ENCODE results near the gene CPPED1.

The CPPED1 gene

DNA sequence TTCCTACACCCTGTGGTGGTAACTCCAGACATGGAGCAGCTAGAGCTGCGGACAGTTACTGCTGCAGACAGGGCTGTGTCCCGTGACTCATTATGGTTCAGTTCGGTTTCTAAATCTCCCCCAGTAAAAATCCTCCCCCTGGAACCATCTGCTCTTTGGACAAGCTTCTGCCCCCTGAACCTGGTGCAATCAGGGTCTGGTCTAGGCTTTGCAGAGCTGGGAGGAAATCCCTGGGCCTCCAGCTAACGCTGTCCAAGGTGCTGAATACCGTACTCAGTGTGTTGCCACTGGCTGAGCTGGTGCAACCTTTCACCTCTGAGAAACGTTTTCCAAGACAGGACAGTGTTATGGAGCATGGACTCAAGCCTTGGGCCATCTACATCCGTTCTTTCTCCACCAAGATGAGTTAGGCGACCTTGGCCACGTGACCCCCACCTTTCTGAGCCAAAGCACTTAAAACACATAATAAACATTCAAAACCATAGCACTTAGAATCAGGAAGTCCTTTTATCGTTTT is 142.0 kb downstream of the CPPED1 start:
- H3F3A ChIP-seq (ENCODE audit: control insufficient read depth, insufficient read depth): no peaks in the 10 kb centered on the region
- H3K79me2 ChIP-seq (ENCODE audit: control insufficient read depth, low read length): no peaks in the 10 kb centered on the region
- TF ChIP-seq EZH2phosphoT487 (IDR thresholded peaks at IDR 0.05; ENCODE audit: borderline replicate concordance, low read length): no peak
- TF ChIP-seq, protein P1, sequence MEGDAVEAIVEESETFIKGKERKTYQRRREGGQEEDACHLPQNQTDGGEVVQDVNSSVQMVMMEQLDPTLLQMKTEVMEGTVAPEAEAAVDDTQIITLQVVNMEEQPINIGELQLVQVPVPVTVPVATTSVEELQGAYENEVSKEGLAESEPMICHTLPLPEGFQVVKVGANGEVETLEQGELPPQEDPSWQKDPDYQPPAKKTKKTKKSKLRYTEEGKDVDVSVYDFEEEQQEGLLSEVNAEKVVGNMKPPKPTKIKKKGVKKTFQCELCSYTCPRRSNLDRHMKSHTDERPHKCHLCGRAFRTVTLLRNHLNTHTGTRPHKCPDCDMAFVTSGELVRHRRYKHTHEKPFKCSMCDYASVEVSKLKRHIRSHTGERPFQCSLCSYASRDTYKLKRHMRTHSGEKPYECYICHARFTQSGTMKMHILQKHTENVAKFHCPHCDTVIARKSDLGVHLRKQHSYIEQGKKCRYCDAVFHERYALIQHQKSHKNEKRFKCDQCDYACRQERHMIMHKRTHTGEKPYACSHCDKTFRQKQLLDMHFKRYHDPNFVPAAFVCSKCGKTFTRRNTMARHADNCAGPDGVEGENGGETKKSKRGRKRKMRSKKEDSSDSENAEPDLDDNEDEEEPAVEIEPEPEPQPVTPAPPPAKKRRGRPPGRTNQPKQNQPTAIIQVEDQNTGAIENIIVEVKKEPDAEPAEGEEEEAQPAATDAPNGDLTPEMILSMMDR (IDR thresholded peaks at IDR 0.05; ENCODE audit: low read depth, low read length, poor library complexity, severe bottlenecking): no peak
- H3K4me3 ChIP-seq (ENCODE audit: low read length): no peak overlapping the region
- H3K9me3 ChIP-seq (ENCODE audit: control insufficient read depth, insufficient read depth, low read length): no peaks in the 10 kb centered on the region
- no peaks in the 10 kb centered on the region for H4K20me1 ChIP-seq (ENCODE audit: control insufficient read depth, insufficient read depth, low read depth, low read length)
- no peaks in the 10 kb centered on the region for H3K27me3 ChIP-seq (ENCODE audit: control insufficient read depth, low read length)
- no peaks in the 10 kb centered on the region for H3K36me3 ChIP-seq (ENCODE audit: control insufficient read depth, low read length)
- no peaks in the 10 kb centered on the region for H3K9me2 ChIP-seq (replicated peaks; ENCODE audit: control insufficient read depth, low read length)
- H3K4me2 ChIP-seq (ENCODE audit: low read length): no peak overlapping the region
- no peak overlapping the region for H3K27ac ChIP-seq (ENCODE audit: low read depth, low read length)
- no peaks in the 10 kb centered on the region for H3K4me1 ChIP-seq (ENCODE audit: control insufficient read depth, low read length)

DNA sequence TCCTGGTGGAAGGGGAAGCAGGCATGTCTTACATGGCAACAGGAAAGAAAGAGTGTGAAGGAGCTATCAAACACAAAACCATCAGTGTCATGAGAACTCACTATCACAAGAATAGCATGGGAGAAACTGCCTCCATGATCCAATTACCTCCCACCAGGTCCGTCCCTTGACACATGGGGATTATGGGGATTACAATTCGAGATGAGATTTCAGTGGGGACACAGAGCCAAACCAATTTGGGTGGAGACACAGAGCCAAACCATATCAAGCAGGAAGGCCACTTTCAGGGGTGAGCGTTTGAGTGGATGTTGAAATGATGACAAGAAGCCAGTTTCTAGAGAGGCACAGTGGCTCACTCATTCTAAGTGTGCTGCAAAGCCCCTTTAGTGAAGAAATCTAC is 143.8 kb downstream of the CPPED1 start:
- no peak overlapping the region for H3K4me2 ChIP-seq (ENCODE audit: low read length)
- no peaks in the 10 kb centered on the region for H3K79me2 ChIP-seq (ENCODE audit: control insufficient read depth, low read length)
- no peaks in the 10 kb centered on the region for H3F3A ChIP-seq (ENCODE audit: control insufficient read depth, insufficient read depth)
- no peak for TF ChIP-seq EZH2phosphoT487 (IDR thresholded peaks at IDR 0.05; ENCODE audit: borderline replicate concordance, low read length)
- TF ChIP-seq, protein P1 (IDR thresholded peaks at IDR 0.05; ENCODE audit: low read depth, low read length, poor library complexity, severe bottlenecking): no peak
- no peaks in the 10 kb centered on the region for H3K9me2 ChIP-seq (replicated peaks; ENCODE audit: control insufficient read depth, low read length)
- H4K20me1 ChIP-seq (ENCODE audit: control insufficient read depth, insufficient read depth, low read depth, low read length): no peaks in the 10 kb centered on the region
- H3K36me3 ChIP-seq (ENCODE audit: control insufficient read depth, low read length): no peaks in the 10 kb centered on the region
- no peak overlapping the region for H3K4me3 ChIP-seq (ENCODE audit: low read length)
- H3K27me3 ChIP-seq (ENCODE audit: control insufficient read depth, low read length): no peaks in the 10 kb centered on the region
- H3K4me1 ChIP-seq (ENCODE audit: control insufficient read depth, low read length): no peaks in the 10 kb centered on the region
- H3K27ac ChIP-seq (ENCODE audit: low read depth, low read length): no peak overlapping the region
- H3K9me3 ChIP-seq (ENCODE audit: control insufficient read depth, insufficient read depth, low read length): no peaks in the 10 kb centered on the region

DNA sequence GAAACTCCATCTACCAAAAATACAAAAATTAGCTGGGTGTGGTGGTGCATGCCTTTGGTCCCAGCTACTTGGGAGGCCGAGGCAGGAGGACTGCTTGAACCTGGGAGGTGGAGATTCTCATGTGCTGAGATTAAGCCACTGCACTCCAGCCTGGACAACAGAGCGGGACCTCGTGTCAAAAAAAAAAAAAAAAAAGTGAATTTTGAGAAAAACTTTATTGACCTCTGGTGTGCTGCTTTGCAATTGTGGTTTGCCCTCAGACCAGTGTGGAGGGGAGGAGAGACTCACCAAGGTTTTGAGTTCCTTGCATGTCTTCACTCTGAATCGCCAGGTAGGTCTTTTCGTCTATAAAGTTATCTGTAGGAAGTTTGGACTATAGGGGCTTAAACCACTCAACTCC is 145.2 kb downstream of the CPPED1 start:
- H4K20me1 ChIP-seq (ENCODE audit: control insufficient read depth, insufficient read depth, low read depth, low read length): no peaks in the 10 kb centered on the region
- no peaks in the 10 kb centered on the region for H3K9me2 ChIP-seq (replicated peaks; ENCODE audit: control insufficient read depth, low read length)
- H3K4me2 ChIP-seq (ENCODE audit: low read length): no peak overlapping the region
- TF ChIP-seq, protein P1 (IDR thresholded peaks at IDR 0.05; ENCODE audit: low read depth, low read length, poor library complexity, severe bottlenecking): no peak
- TF ChIP-seq EZH2phosphoT487 (IDR thresholded peaks at IDR 0.05; ENCODE audit: borderline replicate concordance, low read length): no peak
- no peaks in the 10 kb centered on the region for H3K27me3 ChIP-seq (ENCODE audit: control insufficient read depth, low read length)
- no peaks in the 10 kb centered on the region for H3K4me1 ChIP-seq (ENCODE audit: control insufficient read depth, low read length)
- no peak overlapping the region for H3K27ac ChIP-seq (ENCODE audit: low read depth, low read length)
- no peaks in the 10 kb centered on the region for H3K79me2 ChIP-seq (ENCODE audit: control insufficient read depth, low read length)
- no peaks in the 10 kb centered on the region for H3K9me3 ChIP-seq (ENCODE audit: control insufficient read depth, insufficient read depth, low read length)
- H3F3A ChIP-seq (ENCODE audit: control insufficient read depth, insufficient read depth): no peaks in the 10 kb centered on the region
- no peak overlapping the region for H3K4me3 ChIP-seq (ENCODE audit: low read length)
- no peaks in the 10 kb centered on the region for H3K36me3 ChIP-seq (ENCODE audit: control insufficient read depth, low read length)
